DND-41 (cell line): ENCODE data around the gene TRIM72.

Experiments
- EZH2 ChIP-seq: IDR thresholded peaks from 3 replicates; pipeline ENCODE4 v1.6.1; 2012; ENCODE audit warnings: borderline replicate concordance, low read depth, mild to moderate bottlenecking, moderate library complexity, low read length, inconsistent platforms; ENCODE audit not compliant: severe bottlenecking
- TF ChIP-seq, protein P1 (sequence below): IDR thresholded peaks from 2 replicates; pipeline ENCODE4 v1.5.1; 2012; ENCODE audit warnings: borderline replicate concordance, low read length, moderate library complexity, mild to moderate bottlenecking; ENCODE audit not compliant: poor library complexity, severe bottlenecking; ENCODE audit errors: extremely low read depth

DNA sequence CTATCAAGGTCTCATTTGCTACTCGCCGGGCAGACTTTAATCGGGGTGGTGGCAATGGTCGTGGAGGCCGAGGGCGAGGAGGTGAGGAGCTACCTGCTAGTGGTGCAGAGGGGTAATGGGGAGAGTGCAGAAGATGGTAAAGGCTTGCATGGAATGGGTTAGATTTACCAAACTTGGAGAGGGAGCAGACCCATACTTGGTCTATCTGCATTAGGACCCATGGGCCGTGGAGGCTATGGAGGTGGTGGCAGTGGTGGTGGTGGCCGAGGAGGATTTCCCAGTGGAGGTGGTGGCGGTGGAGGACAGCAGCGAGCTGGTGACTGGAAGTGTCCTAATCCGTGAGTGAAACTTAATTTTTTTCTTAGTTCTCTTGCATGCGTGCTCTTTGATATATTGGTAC, 23.9 kb upstream of the TRIM72 start:
- TF ChIP-seq EZH2: no peak
- TF ChIP-seq, protein P1, sequence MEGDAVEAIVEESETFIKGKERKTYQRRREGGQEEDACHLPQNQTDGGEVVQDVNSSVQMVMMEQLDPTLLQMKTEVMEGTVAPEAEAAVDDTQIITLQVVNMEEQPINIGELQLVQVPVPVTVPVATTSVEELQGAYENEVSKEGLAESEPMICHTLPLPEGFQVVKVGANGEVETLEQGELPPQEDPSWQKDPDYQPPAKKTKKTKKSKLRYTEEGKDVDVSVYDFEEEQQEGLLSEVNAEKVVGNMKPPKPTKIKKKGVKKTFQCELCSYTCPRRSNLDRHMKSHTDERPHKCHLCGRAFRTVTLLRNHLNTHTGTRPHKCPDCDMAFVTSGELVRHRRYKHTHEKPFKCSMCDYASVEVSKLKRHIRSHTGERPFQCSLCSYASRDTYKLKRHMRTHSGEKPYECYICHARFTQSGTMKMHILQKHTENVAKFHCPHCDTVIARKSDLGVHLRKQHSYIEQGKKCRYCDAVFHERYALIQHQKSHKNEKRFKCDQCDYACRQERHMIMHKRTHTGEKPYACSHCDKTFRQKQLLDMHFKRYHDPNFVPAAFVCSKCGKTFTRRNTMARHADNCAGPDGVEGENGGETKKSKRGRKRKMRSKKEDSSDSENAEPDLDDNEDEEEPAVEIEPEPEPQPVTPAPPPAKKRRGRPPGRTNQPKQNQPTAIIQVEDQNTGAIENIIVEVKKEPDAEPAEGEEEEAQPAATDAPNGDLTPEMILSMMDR: no peak
